C4-2B (cell line): ENCODE results near the gene ABHD4.
A peak's percentile ranks its signal among the peaks of the same experiment; 100 is the strongest.
"Not testable (repeated sequence)": the region's sequence is repeated elsewhere in the genome, so short reads cannot be mapped to it uniquely, and the experiment has no call there.

Experiments
- H3K27ac ChIP-seq: fragments of 450-650 bp; 2 replicates; pipeline ENCODE4 v1.5.1; 2017
- ZFX ChIP-seq: fragments of 450-650 bp; IDR thresholded peaks from 2 replicates; pipeline ENCODE4 v1.6.1; 2017
- TF ChIP-seq, protein P1 (sequence below): fragments of 450-650 bp; conservative IDR thresholded peaks from 2 replicates; pipeline ENCODE4 v1.5.1; 2017; ENCODE audit warnings: mild to moderate bottlenecking

The ABHD4 gene

DNA sequence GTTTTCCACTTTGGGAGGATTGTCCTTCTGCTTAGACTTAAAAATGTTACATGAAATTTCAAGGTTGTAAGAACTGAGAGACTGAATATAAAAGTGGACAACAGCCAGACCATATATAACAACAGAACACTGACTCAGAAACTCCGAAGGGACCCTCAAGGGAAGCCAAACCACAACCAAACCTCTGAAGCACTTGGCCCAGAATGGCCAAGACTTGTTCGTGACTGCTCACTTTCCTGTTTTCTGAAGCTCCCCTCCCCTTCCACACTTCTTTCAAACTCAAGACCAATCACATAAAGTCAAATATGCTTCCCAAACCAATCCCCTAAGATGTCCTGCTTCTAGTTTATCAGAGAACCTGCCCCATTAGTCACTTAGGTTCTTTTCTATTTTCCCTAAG is 32.4 kb downstream of the ABHD4 start:
- H3K27ac ChIP-seq, result no peak overlapping the region
- TF ChIP-seq, protein P1, sequence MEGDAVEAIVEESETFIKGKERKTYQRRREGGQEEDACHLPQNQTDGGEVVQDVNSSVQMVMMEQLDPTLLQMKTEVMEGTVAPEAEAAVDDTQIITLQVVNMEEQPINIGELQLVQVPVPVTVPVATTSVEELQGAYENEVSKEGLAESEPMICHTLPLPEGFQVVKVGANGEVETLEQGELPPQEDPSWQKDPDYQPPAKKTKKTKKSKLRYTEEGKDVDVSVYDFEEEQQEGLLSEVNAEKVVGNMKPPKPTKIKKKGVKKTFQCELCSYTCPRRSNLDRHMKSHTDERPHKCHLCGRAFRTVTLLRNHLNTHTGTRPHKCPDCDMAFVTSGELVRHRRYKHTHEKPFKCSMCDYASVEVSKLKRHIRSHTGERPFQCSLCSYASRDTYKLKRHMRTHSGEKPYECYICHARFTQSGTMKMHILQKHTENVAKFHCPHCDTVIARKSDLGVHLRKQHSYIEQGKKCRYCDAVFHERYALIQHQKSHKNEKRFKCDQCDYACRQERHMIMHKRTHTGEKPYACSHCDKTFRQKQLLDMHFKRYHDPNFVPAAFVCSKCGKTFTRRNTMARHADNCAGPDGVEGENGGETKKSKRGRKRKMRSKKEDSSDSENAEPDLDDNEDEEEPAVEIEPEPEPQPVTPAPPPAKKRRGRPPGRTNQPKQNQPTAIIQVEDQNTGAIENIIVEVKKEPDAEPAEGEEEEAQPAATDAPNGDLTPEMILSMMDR, result no peak
- TF ChIP-seq ZFX, result no peak

DNA sequence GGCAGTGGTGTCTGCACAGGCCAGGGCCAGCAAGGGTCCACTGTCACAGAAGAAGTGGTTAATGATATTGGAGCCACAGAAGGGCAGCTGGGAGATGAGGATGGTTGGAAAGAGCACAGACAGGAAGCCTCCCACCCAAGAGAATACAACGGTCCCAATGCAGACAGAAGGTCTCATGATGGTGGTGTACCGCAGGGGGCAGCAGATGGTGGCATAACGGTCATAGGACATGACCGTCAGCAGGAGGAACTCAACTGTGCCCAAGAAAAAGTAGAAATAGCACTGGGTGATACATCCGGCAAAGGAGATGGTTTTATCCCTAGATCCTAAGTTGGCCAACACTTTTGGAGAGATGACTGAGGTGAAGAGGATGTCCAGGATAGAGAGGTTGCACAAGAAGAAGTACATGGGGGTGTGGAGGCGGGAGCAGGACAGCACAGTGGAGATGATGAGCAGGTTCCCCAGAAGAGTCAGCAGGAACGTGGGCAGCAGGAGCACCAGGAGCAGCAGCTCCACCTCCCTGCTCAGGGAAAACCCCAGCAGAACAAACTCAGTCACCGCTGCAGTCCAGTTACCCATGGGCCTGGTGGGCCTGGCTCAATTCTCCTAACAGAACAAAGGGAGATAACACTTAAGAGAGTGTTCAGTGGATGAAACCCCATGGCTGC is 36.3 kb downstream of the ABHD4 start:
- TF ChIP-seq, protein P1, result no peak
- no peak for TF ChIP-seq ZFX
- no peak overlapping the region for H3K27ac ChIP-seq

DNA sequence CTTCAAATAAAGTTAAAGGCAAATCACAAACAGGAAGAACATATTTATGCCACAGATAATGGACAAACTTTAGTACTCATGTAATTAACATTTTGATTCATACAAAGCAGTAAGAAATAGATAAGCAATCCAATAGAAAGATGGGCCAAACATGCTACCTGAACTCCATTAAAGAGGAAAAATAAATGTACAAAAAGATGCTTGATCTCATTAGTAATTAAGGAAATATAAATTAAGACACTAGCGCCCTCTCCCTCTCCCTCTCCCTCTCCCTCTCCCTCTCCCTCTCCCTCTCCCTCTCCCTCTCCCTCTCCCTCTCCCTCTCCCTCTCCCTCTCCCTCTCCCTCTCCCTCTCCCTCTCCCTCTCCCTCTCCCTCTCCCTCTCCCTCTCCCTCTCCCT is 37.9 kb downstream of the ABHD4 start:
- H3K27ac ChIP-seq, result not testable (repeated sequence)

GRCh38 chr14:22640192-22640591 is 42.1 kb downstream of the ABHD4 start:
- TF ChIP-seq, protein P1, result no peak
- no peak for TF ChIP-seq ZFX

GRCh38 chr14:22641846-22642245 is 43.7 kb downstream of the ABHD4 start:
- TF ChIP-seq, protein P1, result no peak
- TF ChIP-seq ZFX, result no peak
- no peak overlapping the region for H3K27ac ChIP-seq

More at GRCh38 chr14:22640192-22640591, 42.1 kb downstream of the ABHD4 start:
- H3K27ac ChIP-seq, result no peak overlapping the region

DNA sequence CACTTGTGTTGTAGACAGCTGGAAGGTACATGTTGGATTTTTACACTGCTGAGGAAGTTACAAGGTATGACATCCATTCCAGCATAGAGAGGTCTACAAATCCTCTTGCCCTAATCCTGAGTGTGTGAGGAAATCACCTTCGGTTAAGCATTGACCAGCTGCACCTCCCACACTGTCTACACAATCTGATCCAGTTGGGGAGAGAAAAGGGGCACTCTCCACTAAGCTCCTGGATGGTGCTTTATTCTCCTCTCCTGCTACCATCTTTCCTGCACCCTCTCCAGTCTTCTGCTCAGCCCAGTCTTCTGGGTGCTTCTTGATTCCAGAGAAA is 46.2 kb downstream of the ABHD4 start, which contains the start of gene OR6J1:
Gene OR6J1 (minus strand): TSS at position 48 of the 331 bp plus-strand sequence. CDS start 9,541 bp downstream, outside the sequence.
- H3K27ac ChIP-seq, result no peak within 1 kb of the TSS
- no peak for TF ChIP-seq ZFX
- TF ChIP-seq, protein P1, result peak; percentile 25

DNA sequence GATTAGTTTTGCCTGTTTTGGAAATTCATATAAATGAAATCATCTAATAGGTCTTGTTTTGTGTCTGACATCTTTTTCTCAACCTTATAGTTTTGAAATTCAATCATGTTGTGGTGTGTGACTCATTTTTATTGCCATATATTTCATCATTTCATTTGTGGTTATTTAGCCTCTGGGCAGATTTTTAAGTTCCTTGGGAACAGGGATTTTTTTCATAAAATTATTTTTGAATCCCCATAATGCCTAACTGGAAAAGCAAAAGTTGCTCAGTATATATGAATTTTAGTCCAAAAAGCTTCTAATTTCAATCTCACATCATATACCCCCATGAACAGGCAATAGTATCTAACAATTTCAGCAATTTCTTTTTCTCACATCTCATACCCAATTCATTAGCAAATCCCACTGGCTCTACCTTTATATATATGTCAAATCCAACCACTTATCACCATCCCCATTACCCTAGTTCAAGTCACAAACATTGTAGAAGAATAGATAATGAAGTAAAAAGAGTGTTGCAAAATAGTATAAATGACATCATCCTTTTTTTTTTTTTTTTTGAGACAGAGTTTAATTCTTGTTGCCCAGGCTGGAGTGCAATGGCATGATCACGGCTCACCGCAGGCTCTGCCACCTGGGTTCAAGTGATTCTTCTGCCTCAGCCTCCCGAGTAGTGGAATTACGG is 48.6 kb downstream of the ABHD4 start:
- no peak overlapping the region for H3K27ac ChIP-seq
- TF ChIP-seq, protein P1, result no peak
- TF ChIP-seq ZFX, result no peak
